ENCODE results near the gene PNRC2. TPM values are rescaled to one million over a fixed set of nuclear protein-coding genes. Genes with fewer than 3 reads are reported as not detected.
A peak's percentile ranks its signal among the peaks of the same experiment; 100 is the strongest.
"Not testable (repeated sequence)": the region's sequence is repeated elsewhere in the genome, so short reads cannot be mapped to it uniquely, and the experiment has no call there.

PNRC2 gene
- total and polyA plus RNA-seq, 2 donors (not counting 1 experiment from before 2014, with no cell fraction given): 84.4 to 96.6 TPM

- H3K79me2 ChIP-seq (ENCODE audit: control insufficient read depth, insufficient read depth, low read length): no peaks in the 10 kb centered on the region
- H2AFZ ChIP-seq (ENCODE audit: low read length): no peak overlapping the region
- no peak for TF ChIP-seq EZH2 (IDR thresholded peaks at IDR 0.05; ENCODE audit: low read length, missing control alignments)
- TF ChIP-seq, protein P1, sequence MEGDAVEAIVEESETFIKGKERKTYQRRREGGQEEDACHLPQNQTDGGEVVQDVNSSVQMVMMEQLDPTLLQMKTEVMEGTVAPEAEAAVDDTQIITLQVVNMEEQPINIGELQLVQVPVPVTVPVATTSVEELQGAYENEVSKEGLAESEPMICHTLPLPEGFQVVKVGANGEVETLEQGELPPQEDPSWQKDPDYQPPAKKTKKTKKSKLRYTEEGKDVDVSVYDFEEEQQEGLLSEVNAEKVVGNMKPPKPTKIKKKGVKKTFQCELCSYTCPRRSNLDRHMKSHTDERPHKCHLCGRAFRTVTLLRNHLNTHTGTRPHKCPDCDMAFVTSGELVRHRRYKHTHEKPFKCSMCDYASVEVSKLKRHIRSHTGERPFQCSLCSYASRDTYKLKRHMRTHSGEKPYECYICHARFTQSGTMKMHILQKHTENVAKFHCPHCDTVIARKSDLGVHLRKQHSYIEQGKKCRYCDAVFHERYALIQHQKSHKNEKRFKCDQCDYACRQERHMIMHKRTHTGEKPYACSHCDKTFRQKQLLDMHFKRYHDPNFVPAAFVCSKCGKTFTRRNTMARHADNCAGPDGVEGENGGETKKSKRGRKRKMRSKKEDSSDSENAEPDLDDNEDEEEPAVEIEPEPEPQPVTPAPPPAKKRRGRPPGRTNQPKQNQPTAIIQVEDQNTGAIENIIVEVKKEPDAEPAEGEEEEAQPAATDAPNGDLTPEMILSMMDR (conservative IDR thresholded peaks at IDR 0.05 in 1 of 2, IDR thresholded peaks at IDR 0.05 in 1 of 2; ENCODE audit: low read depth in 1 of 2, low read length in 2 of 2): no peak
- H3K36me3 ChIP-seq (ENCODE audit: control insufficient read depth, insufficient read depth, low read length): no peaks in the 10 kb centered on the region
- H3K9ac ChIP-seq (ENCODE audit: insufficient read depth, low read length): no peak overlapping the region
- no peaks in the 10 kb centered on the region for H4K20me1 ChIP-seq (ENCODE audit: control insufficient read depth, extremely low read depth, insufficient read depth, low read length)
- H3K4me3 ChIP-seq (replicated peaks in 1 of 4; ENCODE audit: control extremely low read depth in 1 of 4, insufficient read depth in 1 of 4, low read depth in 3 of 4, low read length in 4 of 4): no peak overlapping the region
- H3K27me3 ChIP-seq (ENCODE audit: control insufficient read depth, insufficient read depth, low read length): peaks cover 6% of the 10 kb centered on the region
- H3K4me2 ChIP-seq (ENCODE audit: extremely low read depth, insufficient read depth, low read length): no peak overlapping the region
- DNase-seq (ENCODE audit: low read depth in 2 of 2): no peak
- H3K27ac ChIP-seq (ENCODE audit: insufficient read depth, low read length): no peak overlapping the region
- H3K4me1 ChIP-seq (ENCODE audit: control insufficient read depth, extremely low read depth, insufficient read depth, low read length): peaks cover 2% of the 10 kb centered on the region
- H3K9me3 ChIP-seq (ENCODE audit: control insufficient read depth, insufficient read depth, low read depth, low read length): no peaks in the 10 kb centered on the region
Observed at GRCh38 chr1:23947366-23947765, 12.3 kb upstream of the PNRC2 start.

DNA sequence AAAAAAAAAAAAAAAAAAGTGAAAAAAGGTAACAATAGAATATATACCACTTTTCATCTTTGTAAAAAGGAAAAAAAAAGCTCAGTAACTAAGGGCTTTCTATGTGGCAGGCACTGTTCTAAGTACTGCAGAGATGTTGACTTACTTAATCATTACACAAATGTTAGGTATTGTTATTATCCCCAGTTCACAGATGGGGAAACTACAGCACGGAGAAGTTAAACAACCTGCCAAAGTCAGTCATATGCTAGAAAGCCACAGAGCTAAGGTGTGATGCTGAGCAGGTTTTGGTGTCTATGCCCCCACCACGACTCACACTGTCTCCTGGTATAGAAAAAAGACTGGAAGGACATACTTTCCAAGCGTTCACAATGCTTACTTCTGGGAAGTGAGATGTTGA lies 6.6 kb upstream of the PNRC2 start:
- H3K36me3 ChIP-seq (ENCODE audit: control insufficient read depth, insufficient read depth, low read length): no peaks in the 10 kb centered on the region
- H2AFZ ChIP-seq (ENCODE audit: low read length): no peak overlapping the region
- H3K4me1 ChIP-seq (ENCODE audit: control insufficient read depth, extremely low read depth, insufficient read depth, low read length): peaks cover 6% of the 10 kb centered on the region
- no peak overlapping the region for H3K27ac ChIP-seq (ENCODE audit: insufficient read depth, low read length)
- H3K79me2 ChIP-seq (ENCODE audit: control insufficient read depth, insufficient read depth, low read length): no peaks in the 10 kb centered on the region
- no peaks in the 10 kb centered on the region for H4K20me1 ChIP-seq (ENCODE audit: control insufficient read depth, extremely low read depth, insufficient read depth, low read length)
- no peak overlapping the region for H3K4me2 ChIP-seq (ENCODE audit: extremely low read depth, insufficient read depth, low read length)
- DNase-seq (ENCODE audit: low read depth in 2 of 2): no peak
- no peak overlapping the region for H3K4me3 ChIP-seq (replicated peaks in 1 of 4; ENCODE audit: control extremely low read depth in 1 of 4, insufficient read depth in 1 of 4, low read depth in 3 of 4, low read length in 4 of 4)
- no peaks in the 10 kb centered on the region for H3K9me3 ChIP-seq (ENCODE audit: control insufficient read depth, insufficient read depth, low read depth, low read length)
- H3K27me3 ChIP-seq (ENCODE audit: control insufficient read depth, insufficient read depth, low read length): no peaks in the 10 kb centered on the region
- H3K9ac ChIP-seq (ENCODE audit: insufficient read depth, low read length): no peak overlapping the region
- TF ChIP-seq, protein P1 (conservative IDR thresholded peaks at IDR 0.05 in 1 of 2, IDR thresholded peaks at IDR 0.05 in 1 of 2; ENCODE audit: low read depth in 1 of 2, low read length in 2 of 2): no peak
- no peak for TF ChIP-seq EZH2 (IDR thresholded peaks at IDR 0.05; ENCODE audit: low read length, missing control alignments)

DNA sequence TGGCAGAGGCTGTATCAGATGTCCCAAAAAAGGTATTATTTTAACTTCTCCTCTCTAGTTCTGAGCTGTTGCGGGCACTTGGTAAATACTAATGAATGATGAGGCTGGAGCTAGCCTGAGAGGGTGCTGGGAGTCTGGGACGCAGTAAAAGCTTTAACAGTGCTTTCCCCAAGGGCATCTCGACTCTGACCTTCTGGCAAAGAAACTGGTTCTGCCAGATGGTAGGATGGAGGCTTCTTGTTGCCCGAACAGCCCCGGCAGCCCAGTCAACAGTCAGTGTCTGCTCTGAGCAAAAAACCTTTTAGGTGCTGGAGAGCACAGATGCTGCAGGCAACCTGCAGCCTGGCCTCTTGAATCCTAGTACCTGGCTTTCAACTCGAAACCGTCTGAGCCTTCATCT lies 2.5 kb upstream of the PNRC2 start:
- no peak for DNase-seq (ENCODE audit: low read depth in 2 of 2)
- no peaks in the 10 kb centered on the region for H3K9me3 ChIP-seq (ENCODE audit: control insufficient read depth, insufficient read depth, low read depth, low read length)
- peaks cover 3% of the 10 kb centered on the region for H3K4me1 ChIP-seq (ENCODE audit: control insufficient read depth, extremely low read depth, insufficient read depth, low read length)
- H3K4me3 ChIP-seq (replicated peaks in 1 of 4; ENCODE audit: control extremely low read depth in 1 of 4, insufficient read depth in 1 of 4, low read depth in 3 of 4, low read length in 4 of 4): no peak overlapping the region
- no peaks in the 10 kb centered on the region for H3K36me3 ChIP-seq (ENCODE audit: control insufficient read depth, insufficient read depth, low read length)
- H3K27me3 ChIP-seq (ENCODE audit: control insufficient read depth, insufficient read depth, low read length): no peaks in the 10 kb centered on the region
- peaks cover 24% of the 10 kb centered on the region for H3K79me2 ChIP-seq (ENCODE audit: control insufficient read depth, insufficient read depth, low read length)
- peaks cover 2% of the 10 kb centered on the region for H4K20me1 ChIP-seq (ENCODE audit: control insufficient read depth, extremely low read depth, insufficient read depth, low read length)
- no peak overlapping the region for H3K4me2 ChIP-seq (ENCODE audit: extremely low read depth, insufficient read depth, low read length)
- no peak for TF ChIP-seq EZH2 (IDR thresholded peaks at IDR 0.05; ENCODE audit: low read length, missing control alignments)
- H3K27ac ChIP-seq (ENCODE audit: insufficient read depth, low read length): no peak overlapping the region
- H2AFZ ChIP-seq (ENCODE audit: low read length): no peak overlapping the region
- no peak overlapping the region for H3K9ac ChIP-seq (ENCODE audit: insufficient read depth, low read length)

DNA sequence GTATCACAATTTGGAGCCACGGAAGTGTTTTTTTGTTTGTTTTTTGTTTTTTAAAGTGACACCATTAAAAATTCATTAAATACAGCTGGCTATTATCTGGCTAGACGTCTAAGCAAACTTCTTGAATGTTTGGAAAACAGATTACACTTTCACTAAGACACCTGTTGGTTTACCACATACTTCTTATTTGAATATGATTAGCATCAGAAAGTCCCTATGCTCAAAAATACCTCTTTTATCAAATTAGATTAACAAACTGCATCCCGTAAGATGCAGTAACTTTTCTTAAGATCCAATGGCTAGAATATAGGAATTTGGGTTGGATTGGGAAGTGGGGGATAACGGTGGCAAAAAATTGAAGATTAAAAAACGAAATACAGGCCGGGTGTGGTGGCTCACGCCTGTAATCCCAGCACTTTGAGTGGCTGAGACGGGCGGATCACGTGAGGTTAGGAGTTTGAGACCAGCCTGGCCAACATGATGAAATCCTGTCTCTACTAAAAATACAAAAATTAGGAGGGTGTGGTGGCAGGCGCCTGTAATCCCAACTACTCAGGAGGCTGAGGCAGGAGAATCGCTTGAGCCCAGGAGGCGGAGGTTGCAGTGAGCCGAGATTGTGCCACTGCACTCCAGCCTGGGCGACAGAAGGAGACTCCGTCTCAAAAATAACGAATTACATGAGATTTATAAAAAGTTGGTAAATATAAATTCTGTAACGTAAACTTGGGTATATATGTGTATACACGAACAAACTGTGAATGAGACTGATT lies 1.4 kb upstream of the PNRC2 start:
- H3K4me1 ChIP-seq (ENCODE audit: control insufficient read depth, extremely low read depth, insufficient read depth, low read length); H3K36me3 ChIP-seq (ENCODE audit: control insufficient read depth, insufficient read depth, low read length); H2AFZ ChIP-seq (ENCODE audit: low read length); DNase-seq (ENCODE audit: low read depth in 2 of 2); H4K20me1 ChIP-seq (ENCODE audit: control insufficient read depth, extremely low read depth, insufficient read depth, low read length); H3K27me3 ChIP-seq (ENCODE audit: control insufficient read depth, insufficient read depth, low read length); H3K9ac ChIP-seq (ENCODE audit: insufficient read depth, low read length); H3K9me3 ChIP-seq (ENCODE audit: control insufficient read depth, insufficient read depth, low read depth, low read length): not testable (repeated sequence)
- H3K27ac ChIP-seq (ENCODE audit: insufficient read depth, low read length): peak overlapping the region; percentile 96
- peak overlapping the region; percentile 55 to 83 (median 76) for H3K4me3 ChIP-seq (replicated peaks in 1 of 4; ENCODE audit: control extremely low read depth in 1 of 4, insufficient read depth in 1 of 4, low read depth in 3 of 4, low read length in 4 of 4)
- H3K4me2 ChIP-seq (ENCODE audit: extremely low read depth, insufficient read depth, low read length): peak overlapping the region; percentile 83
- peaks cover 26% of the 10 kb centered on the region for H3K79me2 ChIP-seq (ENCODE audit: control insufficient read depth, insufficient read depth, low read length)

Measured in fibroblast of lung (primary cell).